Right lobe of liver (tissue), 4 donors: Measurements from ENCODE around the gene STK32B.

Experiments used
- CTCF ChIP-seq, 4 donors: fragments of 200-600 bp in 3 of 4; fragments of 450-650 bp in 1 of 4; IDR thresholded peaks; one replicate each; pipeline versions ENCODE4 v1.5.1 to v1.8.0; 2016 to 2022; ENCODE audit warnings: antibody characterized with exemption in 4 of 4, mild to moderate bottlenecking in 2 of 4
- POLR2A ChIP-seq: fragments of 450-650 bp; IDR thresholded peaks from one replicate; pipeline ENCODE4 v1.6.1; 2017; ENCODE audit warnings: antibody characterized with exemption, mild to moderate bottlenecking
- donor health status: DM: no; HTN: no; CAD: no.
- donor health status: DM: no; HTN: no; CAD: no.
- donor health status: DM: no; HTN: yes; CAD: no.

DNA sequence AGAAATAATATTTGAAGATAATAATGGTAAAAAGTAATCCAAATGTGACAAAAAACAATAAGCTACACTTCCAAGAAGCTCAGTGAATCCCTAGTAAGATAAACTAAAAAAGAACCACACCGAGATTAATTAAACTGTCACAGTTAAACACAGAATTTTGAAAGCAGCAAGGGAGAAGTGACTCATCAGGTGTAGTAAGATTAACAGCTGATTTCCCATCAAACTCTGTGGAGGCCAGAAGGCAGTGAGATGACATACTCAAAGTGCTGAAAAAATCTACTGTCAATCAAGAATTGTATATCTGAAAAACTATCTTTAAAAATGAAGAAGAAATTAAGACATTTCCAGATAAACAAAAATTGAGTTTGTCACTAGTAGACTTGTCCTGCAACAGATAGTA, 35.3 kb downstream of the STK32B start:
- TF ChIP-seq CTCF (IDR thresholded peaks at IDR 0.05) (no peak), POLR2A (no peak)
